ENCODE results near the gene FAM234B.

Gene FAM234B

GRCh38 chr12:13004361-13004760 lies 39.8 kb upstream of the FAM234B start:
- no peak for TF ChIP-seq GATA2 (IDR thresholded peaks at IDR 0.05; ENCODE audit: low read depth, low read length)
- TF ChIP-seq GATA3 (IDR thresholded peaks at IDR 0.05; ENCODE audit: low read depth, low read length) = no peak

GRCh38 chr12:13004986-13005385 lies 39.2 kb upstream of the FAM234B start:
- TF ChIP-seq GATA2 (IDR thresholded peaks at IDR 0.05; ENCODE audit: low read depth, low read length) (no peak), GATA3 (IDR thresholded peaks at IDR 0.05; ENCODE audit: low read depth, low read length) (no peak)

- TF ChIP-seq GATA2 (IDR thresholded peaks at IDR 0.05; ENCODE audit: low read depth, low read length) = no peak
- TF ChIP-seq GATA3 (IDR thresholded peaks at IDR 0.05; ENCODE audit: low read depth, low read length) = no peak
These were observed 38.5 kb upstream of the FAM234B start for GRCh38 chr12:13005649-13006048.

GRCh38 chr12:13007496-13008233 lies 36.5 kb upstream of the FAM234B start:
- TF ChIP-seq GATA2 (IDR thresholded peaks at IDR 0.05; ENCODE audit: low read depth, low read length) (no peak), GATA3 (IDR thresholded peaks at IDR 0.05; ENCODE audit: low read depth, low read length) (no peak)

- no peak for TF ChIP-seq GATA2 (IDR thresholded peaks at IDR 0.05; ENCODE audit: low read depth, low read length)
- no peak for TF ChIP-seq GATA3 (IDR thresholded peaks at IDR 0.05; ENCODE audit: low read depth, low read length)
These were observed 35.3 kb upstream of the FAM234B start for GRCh38 chr12:13008741-13009380.

GRCh38 chr12:13011098-13011497 lies 33.1 kb upstream of the FAM234B start:
- no peak for TF ChIP-seq GATA2 (IDR thresholded peaks at IDR 0.05; ENCODE audit: low read depth, low read length)
- TF ChIP-seq GATA3 (IDR thresholded peaks at IDR 0.05; ENCODE audit: low read depth, low read length) = no peak

DNA sequence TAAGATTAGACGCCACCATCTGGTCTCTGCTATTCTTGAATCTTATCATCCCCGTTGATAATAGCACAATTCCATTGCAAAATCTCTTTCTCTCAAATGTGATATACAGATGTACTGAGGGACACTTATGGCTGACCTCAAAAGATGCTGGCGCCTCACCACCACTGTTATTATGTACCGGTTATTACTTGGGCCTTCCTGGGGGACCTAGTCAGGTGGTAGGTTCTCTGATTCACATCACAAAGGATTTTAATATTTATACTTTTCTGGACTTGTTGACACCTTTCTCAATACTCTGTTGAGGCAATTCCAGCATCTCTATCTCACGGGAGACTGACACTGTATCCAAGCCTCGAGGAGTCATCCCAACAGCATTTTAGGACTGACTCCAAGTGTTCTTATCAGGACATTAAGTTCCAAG lies 21.3 kb upstream of the FAM234B start:
- TF ChIP-seq GATA3 (IDR thresholded peaks at IDR 0.05; ENCODE audit: low read depth, low read length) (no peak), GATA2 (IDR thresholded peaks at IDR 0.05; ENCODE audit: low read depth, low read length) (no peak)

DNA sequence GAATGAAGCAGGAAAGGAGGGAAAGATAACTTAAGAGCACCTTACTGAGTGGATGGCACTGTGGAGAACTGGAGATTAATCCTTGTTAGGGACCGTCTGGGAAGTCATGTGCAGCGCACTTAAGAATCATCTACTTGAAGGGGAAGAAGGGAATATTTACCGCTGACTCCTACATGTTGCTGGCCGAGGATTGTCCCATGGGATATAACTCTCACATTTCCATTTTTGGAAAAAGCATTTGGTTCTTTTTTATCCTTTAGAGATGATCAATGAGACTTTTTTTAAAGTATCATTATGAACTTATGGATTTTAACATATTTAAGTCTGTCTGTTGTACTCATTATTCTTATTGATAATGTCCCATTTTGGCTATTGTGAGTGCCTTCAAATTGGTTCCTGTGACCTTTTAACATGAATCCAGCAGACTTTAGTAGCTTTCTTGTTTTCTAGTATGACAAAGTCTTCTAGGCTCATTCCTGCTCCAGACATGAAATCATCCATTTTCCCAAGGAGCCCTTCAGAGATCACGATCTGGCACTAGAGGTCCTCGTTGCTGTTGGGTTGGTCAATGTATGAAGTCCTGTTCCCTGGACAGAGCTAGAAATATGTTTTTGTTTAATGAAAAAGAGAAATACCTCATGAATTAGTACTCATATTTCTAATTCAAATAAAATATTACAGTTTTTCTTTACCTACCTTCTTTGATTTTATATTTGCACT lies 20.2 kb upstream of the FAM234B start:
- no peak for TF ChIP-seq GATA3 (IDR thresholded peaks at IDR 0.05; ENCODE audit: low read depth, low read length)
- no peak for TF ChIP-seq GATA2 (IDR thresholded peaks at IDR 0.05; ENCODE audit: low read depth, low read length)

DNA sequence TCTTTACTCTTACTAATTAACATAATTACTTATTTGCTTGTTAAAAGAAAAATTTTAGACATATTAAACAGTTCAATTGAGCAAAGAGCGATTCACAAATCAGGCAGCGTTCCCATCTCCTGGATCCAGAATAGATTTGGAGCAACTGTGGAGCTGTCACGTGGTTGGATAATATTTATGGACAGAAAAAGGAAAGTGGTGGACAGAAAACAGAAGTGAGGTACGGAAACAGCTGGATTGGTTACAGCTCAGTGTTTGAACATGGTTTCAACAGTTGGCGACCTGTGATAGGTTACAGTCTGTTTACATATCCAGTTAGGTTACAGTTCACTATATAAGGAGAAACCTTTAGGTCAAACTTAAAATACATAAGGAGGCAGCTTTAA lies 19.7 kb upstream of the FAM234B start:
- no peak for TF ChIP-seq GATA2 (IDR thresholded peaks at IDR 0.05; ENCODE audit: low read depth, low read length)
- no peak for TF ChIP-seq GATA3 (IDR thresholded peaks at IDR 0.05; ENCODE audit: low read depth, low read length)

GRCh38 chr12:13026286-13026685 lies 17.9 kb upstream of the FAM234B start:
- TF ChIP-seq GATA2 (IDR thresholded peaks at IDR 0.05; ENCODE audit: low read depth, low read length) (no peak), GATA3 (IDR thresholded peaks at IDR 0.05; ENCODE audit: low read depth, low read length) (no peak)

DNA sequence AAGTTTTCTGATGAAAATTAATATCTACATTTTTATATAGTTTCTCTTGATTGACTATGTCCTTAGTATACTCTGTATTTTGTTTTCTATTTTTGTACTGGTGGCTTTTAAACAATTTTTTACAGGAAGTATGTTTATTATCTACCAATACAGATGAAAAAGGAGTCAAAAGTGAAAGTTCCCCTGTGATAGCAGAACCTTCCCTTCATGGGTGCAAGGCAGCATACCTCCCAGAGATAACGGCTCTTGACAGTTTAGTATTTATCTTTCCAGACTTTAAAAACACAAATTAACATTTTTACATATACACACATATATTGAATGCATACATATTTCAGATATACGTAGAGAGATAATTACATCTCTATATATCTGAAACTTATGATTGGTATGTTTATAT lies 17.1 kb upstream of the FAM234B start:
- TF ChIP-seq GATA2 (IDR thresholded peaks at IDR 0.05; ENCODE audit: low read depth, low read length) (no peak), GATA3 (IDR thresholded peaks at IDR 0.05; ENCODE audit: low read depth, low read length) (no peak)

GRCh38 chr12:13027508-13027907 lies 16.7 kb upstream of the FAM234B start:
- no peak for TF ChIP-seq GATA3 (IDR thresholded peaks at IDR 0.05; ENCODE audit: low read depth, low read length)
- TF ChIP-seq GATA2 (IDR thresholded peaks at IDR 0.05; ENCODE audit: low read depth, low read length) = no peak

DNA sequence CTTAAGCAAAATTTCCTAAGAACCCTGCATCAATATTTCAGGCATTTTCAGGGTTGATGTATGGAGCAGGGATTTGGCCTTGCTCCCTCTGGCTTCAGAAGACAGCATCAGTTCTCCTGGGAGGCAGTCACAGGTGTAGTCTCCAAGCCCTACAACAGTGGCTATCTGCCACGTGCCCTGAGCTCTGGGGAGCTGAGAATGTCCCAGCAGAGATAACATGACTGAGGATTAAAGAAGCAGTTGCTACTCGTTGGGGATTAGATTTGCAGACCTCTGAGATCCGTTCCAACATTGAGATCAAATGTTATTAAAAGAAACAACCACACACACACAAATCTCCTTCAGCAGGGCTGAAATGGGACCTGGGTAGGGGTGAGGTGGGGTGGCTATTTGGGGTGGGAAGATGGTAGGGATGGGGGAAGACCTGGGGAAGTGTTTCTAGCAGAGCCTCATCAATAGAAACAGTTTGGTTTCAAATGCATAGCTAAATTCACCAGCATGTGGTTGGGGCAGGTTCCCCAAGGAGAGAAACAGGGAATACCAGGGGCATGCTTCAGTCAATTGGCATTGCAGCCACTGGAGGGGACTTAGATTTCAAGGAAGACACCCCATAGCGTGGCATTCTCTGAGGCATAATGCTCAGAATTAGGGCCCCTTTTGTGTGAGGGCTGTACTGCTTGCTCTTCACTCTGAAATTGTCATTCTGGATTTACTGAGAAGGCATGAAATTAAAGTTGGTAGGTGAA lies 15.2 kb upstream of the FAM234B start:
- no peak for TF ChIP-seq GATA2 (IDR thresholded peaks at IDR 0.05; ENCODE audit: low read depth, low read length)
- TF ChIP-seq GATA3 (IDR thresholded peaks at IDR 0.05; ENCODE audit: low read depth, low read length) = no peak
